B cell (primary cell): ENCODE data around the gene EIF2D. TPM values are rescaled to one million over a fixed set of nuclear protein-coding genes. Genes with fewer than 3 reads are reported as not detected.

Source experiments
- ATAC-seq: fragments of 200-7000 bp; cut with Tn5 transposase; one replicate; pipeline ENCODE4 v1.10.0; 2021; ENCODE audit warnings: low read depth, mild to moderate bottlenecking, moderate number of reproducible peaks, moderate library complexity
- CTCF ChIA-PET: fragments of 350-600 bp; sonication (Branson Sonifier 250); formaldehyde crosslinking; loops from one replicate; lab custom pipeline; 2021; ENCODE audit warnings: antibody characterized with exemption, inconsistent platforms; lab: Charles Lee
- POLR2A ChIA-PET: fragments of 350-600 bp; sonication (Branson Sonifier 250); formaldehyde crosslinking; loops from one replicate; lab custom pipeline; 2021; ENCODE audit warnings: antibody characterized with exemption; lab: Charles Lee
- DNase-seq: peaks from one replicate; pipeline ENCODE4 v3.0.0; 2013
- H2AFZ ChIP-seq: 2 replicates; pipeline ENCODE4 v1.6.1; 2012; ENCODE audit warnings: mild to moderate bottlenecking, low read depth, low read length; ENCODE audit not compliant: insufficient read depth, poor library complexity, severe bottlenecking
- H3K27ac ChIP-seq, 2 donors: 1 replicate in 1 of 2; 2 replicates in 1 of 2; pipeline ENCODE4 v1.5.1; 2012 to 2013; ENCODE audit warnings: low read length in 2 of 2, mild to moderate bottlenecking in 2 of 2, moderate library complexity in 1 of 2
- H3K27me3 ChIP-seq, 4 experiments: fragments of 200-600 bp in 1 of 4; sonication (generic) in 1 of 4; replicated peaks in 1 of 4; 1 replicate in 2 of 4; 2 replicates in 2 of 4; pipeline versions ENCODE4 v1.6.1 to v1.7.0; 2013 to 2016; ENCODE audit warnings: low read length in 3 of 4, mild to moderate bottlenecking in 2 of 4, mixed read lengths in 1 of 4, moderate library complexity in 1 of 4; ENCODE audit not compliant: insufficient read depth in 4 of 4, control insufficient read depth in 3 of 4; ENCODE audit errors: control extremely low read depth in 1 of 4
- H3K36me3 ChIP-seq, 2 experiments: replicated peaks in 1 of 2; 1 replicate in 1 of 2; 2 replicates in 1 of 2; pipeline versions ENCODE4 v1.6.1 to v1.7.1; 2013; ENCODE audit warnings: low read length in 1 of 2; ENCODE audit not compliant: insufficient read depth in 2 of 2, control insufficient read depth in 1 of 2; ENCODE audit errors: control extremely low read depth in 1 of 2, extremely low read depth in 1 of 2
- H3K4me1 ChIP-seq, 2 donors: fragments of 200-600 bp in 1 of 2; sonication (generic) in 1 of 2; 1 replicate in 1 of 2; 2 replicates in 1 of 2; pipeline versions ENCODE4 v1.5.1 to v1.6.1; 2013 to 2017; ENCODE audit warnings: low read length in 2 of 2; ENCODE audit not compliant: control insufficient read depth in 2 of 2, insufficient read depth in 2 of 2
- H3K4me2 ChIP-seq: replicated peaks from 2 replicates; pipeline ENCODE3; 2012; ENCODE audit warnings: mild to moderate bottlenecking, low read depth, low read length; ENCODE audit not compliant: poor library complexity, severe bottlenecking
- H3K4me3 ChIP-seq, 5 experiments: fragments of 200-600 bp in 1 of 5; sonication (generic) in 1 of 5; 1 replicate in 3 of 5; 2 replicates in 2 of 5; pipeline versions ENCODE4 v1.5.1 to v1.7.0; 2011 to 2016; ENCODE audit warnings: low read length in 4 of 5, mild to moderate bottlenecking in 4 of 5, low read depth in 2 of 5, control low read depth in 1 of 5, moderate library complexity in 1 of 5; ENCODE audit not compliant: insufficient read depth in 1 of 5; ENCODE audit errors: control extremely low read depth in 1 of 5, extremely low read depth in 1 of 5
- H3K79me2 ChIP-seq: fragments of 200-600 bp; sonication (generic); one replicate; pipeline ENCODE4 v1.6.0; 2016; ENCODE audit warnings: low read length; ENCODE audit not compliant: control insufficient read depth, insufficient read depth
- H3K9ac ChIP-seq: fragments of 200-600 bp; sonication (generic); 2 replicates; pipeline ENCODE4 v1.6.1; 2017; ENCODE audit warnings: mild to moderate bottlenecking, low read length, moderate library complexity
- H3K9me3 ChIP-seq, 3 donors: one replicate each; pipeline versions ENCODE4 v1.6.1 to v1.7.1; 2013; ENCODE audit warnings: low read length in 2 of 3; ENCODE audit not compliant: control insufficient read depth in 2 of 3, insufficient read depth in 1 of 3; ENCODE audit errors: control extremely low read depth in 1 of 3
- H4K20me1 ChIP-seq: 2 replicates; pipeline ENCODE4 v1.6.0; 2012; ENCODE audit warnings: mild to moderate bottlenecking, low read length; ENCODE audit not compliant: insufficient read depth, control insufficient read depth, poor library complexity, severe bottlenecking
- H3K27ac Mint-ChIP-seq: one replicate; pipeline ENCODE4 v1.8.0; 2021; ENCODE audit warnings: mixed read lengths
- H3K27me3 Mint-ChIP-seq: one replicate; pipeline ENCODE4 v1.8.0; 2021; ENCODE audit warnings: mixed read lengths
- H3K4me1 Mint-ChIP-seq: one replicate; pipeline ENCODE4 v1.8.0; 2021; ENCODE audit warnings: mixed read lengths
- H3K4me3 Mint-ChIP-seq: one replicate; pipeline ENCODE4 v1.8.0; 2021; ENCODE audit warnings: mixed read lengths
- H3K9me3 Mint-ChIP-seq: one replicate; pipeline ENCODE4 v1.8.0; 2022; ENCODE audit warnings: mixed read lengths; ENCODE audit not compliant: insufficient read depth
- CTCF ChIP-seq: fragments of 200-600 bp; IDR thresholded peaks from one replicate; pipeline ENCODE4 v1.8.0; 2022; ENCODE audit warnings: antibody characterized with exemption, mild to moderate bottlenecking
- EZH2 ChIP-seq: IDR thresholded peaks from 2 replicates; pipeline ENCODE4 v1.6.1; 2012; ENCODE audit warnings: borderline replicate concordance, low read depth, mild to moderate bottlenecking, moderate library complexity, low read length; ENCODE audit not compliant: insufficient read depth, poor library complexity, severe bottlenecking
- WGBS: methylation state at CpG from one replicate; pipeline ENCODE4 v1.1.5; 2013; ENCODE audit warnings: missing lambda C conversion rate; ENCODE audit not compliant: insufficient coverage; 5-methylcytosine and 5-hydroxymethylcytosine counted together
- intact Hi-C: fragments of 100-400 bp; cut with micrococcal nuclease; formaldehyde crosslinking; loops from one replicate; pipeline ENCODE4 v1.10.0; 2022
- polyA plus RNA-seq: library from polyadenylated mRNA; depleted of rRNA; stranded (reverse); fragments of >200 nt; gene quantifications from 2 replicates; pipeline ENCODE4 v1.2.3, GENCODE V29; 2012
- total RNA-seq, 2 donors: library from RNA; stranded (reverse); fragments of 120-200 nt in 1 of 2; gene quantifications; 1 replicate in 1 of 2; 2 replicates in 1 of 2; pipeline versions ENCODE4 v1.2.3 to v1.2.4, GENCODE V29; 2013 to 2022

EIF2D gene
- total and polyA plus RNA-seq, 2 donors (not counting 1 experiment from before 2014, with no cell fraction given) = 62.2 to 64.9 TPM

DNA sequence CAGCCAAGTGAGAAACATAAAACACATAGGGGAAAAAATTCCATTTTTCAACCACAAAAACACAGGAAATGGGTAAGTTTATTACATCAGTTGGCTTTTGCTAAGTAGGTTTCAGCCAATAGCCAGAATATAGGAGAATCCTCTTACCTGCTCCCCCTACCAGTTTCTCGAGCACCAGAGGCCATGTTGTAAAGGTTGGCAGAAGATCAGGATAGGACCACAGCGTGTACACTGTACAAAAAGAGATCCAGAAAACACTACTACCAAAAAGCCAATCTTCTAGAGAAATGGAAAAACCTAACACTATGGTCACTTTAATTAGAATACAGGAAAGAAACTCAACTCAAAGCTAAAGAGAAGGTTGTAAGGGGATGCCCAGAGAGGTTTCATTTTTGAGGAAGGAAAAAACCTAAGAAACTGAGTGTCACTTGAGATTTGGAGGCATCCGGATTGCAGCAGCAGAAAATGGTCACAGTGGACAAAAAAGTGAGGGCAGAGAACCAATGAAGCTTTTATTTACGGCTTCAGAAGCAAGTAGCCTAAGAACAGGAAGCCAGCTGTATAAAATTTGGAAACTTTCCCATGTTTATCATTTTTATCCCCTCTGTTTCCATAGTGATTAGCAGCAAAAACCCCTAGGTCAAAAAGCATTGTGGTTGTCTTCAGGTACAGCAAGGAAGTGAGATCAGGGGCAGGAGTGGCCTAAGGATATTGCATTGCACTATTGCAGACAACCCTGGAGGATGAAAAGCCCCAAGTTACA lies 2.9 kb downstream of the EIF2D start:
- no peaks in the 10 kb centered on the region for H3K27me3 ChIP-seq
- no peak overlapping the region for H3K4me3 ChIP-seq
- ChIA-PET POLR2A (no interaction called here), CTCF (interaction anchor here (0.7 to 7.2 kb wide), 15 partner anchors 17 to 372 kb away, joined by 3 to 48 read pairs (median 4); no protein-coding TSS in a partner anchor)
- TF ChIP-seq CTCF (no peak), EZH2 (no peak)
- H3K9me3 ChIP-seq = no peaks in the 10 kb centered on the region
- no peaks in the 10 kb centered on the region for H4K20me1 ChIP-seq
- peaks cover 8 to 12% of the 10 kb centered on the region in 2 donors for H3K4me1 ChIP-seq
- no peak overlapping the region for H3K27ac ChIP-seq
- peaks cover 6% of the 10 kb centered on the region for H3K79me2 ChIP-seq
- Mint-ChIP-seq H3K27ac (peak overlapping the region; percentile 63), H3K4me1 (peaks cover 19% of the 10 kb centered on the region), H3K27me3 (no peaks in the 10 kb centered on the region), H3K4me3 (peak overlapping the region; percentile 19), H3K9me3 (no peaks in the 10 kb centered on the region)
- DNase-seq = no peak
- H3K4me2 ChIP-seq = no peak overlapping the region
- intact Hi-C loops = no loop called here
- H3K36me3 ChIP-seq = peaks cover 3 to 42% of the 10 kb centered on the region in 2 experiments
- no peak for ATAC-seq
- no peak overlapping the region for H2AFZ ChIP-seq
- no peak overlapping the region for H3K9ac ChIP-seq
- WGBS = 40% methylated on average over 1 of the region's 4 CpGs
